Adrenal gland (tissue), 12 donors: ENCODE results near the gene FAM174A. TPM values are rescaled to one million over a fixed set of nuclear protein-coding genes. Genes with fewer than 3 reads are reported as not detected.

Experiments used
- DNase-seq, 7 donors: peaks; one replicate each; pipeline ENCODE4 v3.0.0-alpha.2; 2019 to 2020
- H3K27ac ChIP-seq, 5 donors: fragments of 200-600 bp; sonication (generic) in 4 of 5; 1 replicate in 3 of 5; 2 replicates in 2 of 5; pipeline versions ENCODE4 v1.5.1 to v1.8.0; 2016 to 2020; ENCODE audit warnings: mild to moderate bottlenecking in 1 of 5
- H3K27me3 ChIP-seq: fragments of 200-600 bp; 2 replicates; pipeline ENCODE4 v1.8.0; 2021
- H3K36me3 ChIP-seq, 2 donors: fragments of 200-600 bp; replicated peaks in 1 of 2; 1 replicate in 1 of 2; 2 replicates in 1 of 2; pipeline versions ENCODE4 v1.5.1 to v1.8.0; 2018 to 2022
- H3K4me1 ChIP-seq, 2 donors: fragments of 200-600 bp; replicated peaks in 1 of 2; 1 replicate in 1 of 2; 2 replicates in 1 of 2; pipeline versions ENCODE4 v1.5.1 to v1.8.0; 2018 to 2021
- H3K4me3 ChIP-seq, 4 donors: fragments of 200-600 bp; sonication (generic) in 3 of 4; one replicate each; pipeline ENCODE4 v1.5.1; 2016 to 2018
- H3K9me3 ChIP-seq, 3 donors: fragments of 200-600 bp; sonication (generic) in 1 of 3; replicated peaks in 1 of 3; 1 replicate in 2 of 3; 2 replicates in 1 of 3; pipeline versions ENCODE4 v1.5.1 to v1.8.0; 2016 to 2021
- CTCF ChIP-seq, 6 experiments: fragments of 450-650 bp in 4 of 6; fragments of 200-600 bp in 2 of 6; sonication (generic) in 1 of 6; IDR thresholded peaks; 1 replicate in 5 of 6; 2 replicates in 1 of 6; pipeline versions ENCODE4 v1.5.1 to v1.8.0; 2016 to 2021; ENCODE audit warnings: antibody characterized with exemption in 6 of 6, mild to moderate bottlenecking in 2 of 6, moderate library complexity in 1 of 6
- POLR2A ChIP-seq, 2 donors: fragments of 450-650 bp; IDR thresholded peaks; one replicate each; pipeline ENCODE4 v1.6.1; 2017; ENCODE audit warnings: antibody characterized with exemption in 2 of 2, mild to moderate bottlenecking in 2 of 2, moderate library complexity in 1 of 2
- WGBS, 4 donors: extraction: QIAGEN DNeasy Blood & Tissue Kit in 2 of 4; methylation state at CpG; one replicate each; pipeline versions ENCODE4 v1.1.5 to v1.1.7; 2013 to 2017; 5-methylcytosine and 5-hydroxymethylcytosine counted together
- intact Hi-C, 2 donors: fragments of 100-400 bp; cut with DNase I; formaldehyde crosslinking; loops; one replicate each; pipeline versions ENCODE4 v1.14.1 to v1.15.0; 2022 to 2023
- polyA plus RNA-seq, 3 donors: library from polyadenylated mRNA; stranded (reverse); fragments of 200-250 nt in 2 of 3; fragments of 350-450 nt in 1 of 3; fragmentation: Illumina TruSeq in 1 of 3; extraction: RNeasy Lipid Tissue Mini Kit (QIAGEN cat#74804) in 1 of 3; gene quantifications; one replicate each; pipeline ENCODE4 v1.2.3, GENCODE V29; 2013 to 2014
- total RNA-seq, 9 donors: library from RNA; depleted of rRNA in 4 of 9; stranded (reverse); fragments of >200 nt in 4 of 9; fragments of 120-200 nt in 1 of 9; fragmentation: NEBNext Ultra II Directional in 1 of 9; extraction: Animal tissue kit (Norgen Biotek cat#: 25700) in 1 of 9; gene quantifications; one replicate each; pipeline versions ENCODE4 v1.1.0 to v1.2.4, GENCODE V29; 2013 to 2023
- donor health status: healthy with polysubstance abuse.
- donor health status: Bipolar disorder and iron deficiency.
- donor health status: DM: yes; HTN: yes; CAD: no.
- donor health status: DM: no; HTN: no; CAD: no.
- donor health status: DM: no; HTN: no; CAD: no.
- donor health status: DM: yes; HTN: yes; CAD: no.

FAM174A gene
- total and polyA plus RNA-seq, 12 donors = 10.9 to 109 (median 27.2) TPM

- intact Hi-C loops = no loop called here
- DNase-seq = no peak
- Histone ChIP-seq H3K9me3 (no peaks in the 10 kb centered on the region), H3K27me3 (no peaks in the 10 kb centered on the region), H3K4me1 (no peaks in the 10 kb centered on the region), H3K36me3 (no peaks in the 10 kb centered on the region), H3K27ac (no peak overlapping the region), H3K4me3 (no peak overlapping the region)
- no peak for TF ChIP-seq POLR2A (IDR thresholded peaks at IDR 0.05)
- no peak for TF ChIP-seq CTCF (IDR thresholded peaks at IDR 0.05)
- WGBS, 4 donors = 89 to 96% (median 94%) methylated on average over 1 of the region's 1 CpG
Observed at GRCh38 chr5:100577506-100577905, 42.3 kb downstream of the FAM174A start.

GRCh38 chr5:100584069-100584468 is 48.9 kb downstream of the FAM174A start:
- 57 to 76% (median 61%) methylated on average over 1 of the region's 1 CpG for WGBS, 4 donors
- Histone ChIP-seq H3K27me3 (no peaks in the 10 kb centered on the region), H3K4me3 (no peak overlapping the region), H3K27ac (no peak overlapping the region), H3K36me3 (no peaks in the 10 kb centered on the region), H3K4me1 (no peaks in the 10 kb centered on the region), H3K9me3 (no peaks in the 10 kb centered on the region)
- intact Hi-C loops = no loop called here
- DNase-seq = no peak
- TF ChIP-seq POLR2A (IDR thresholded peaks at IDR 0.05) (no peak), CTCF (IDR thresholded peaks at IDR 0.05) (no peak)

- H3K9me3 ChIP-seq = no peaks in the 10 kb centered on the region
- TF ChIP-seq CTCF (IDR thresholded peaks at IDR 0.05) (no peak), POLR2A (IDR thresholded peaks at IDR 0.05) (no peak)
- WGBS, 4 donors = 89 to 98% (median 95%) methylated on average over 5 of the region's 5 CpGs
Observed at GRCh38 chr5:100584889-100585288, 49.7 kb downstream of the FAM174A start.

GRCh38 chr5:100590867-100591266 is 55.7 kb downstream of the FAM174A start:
- 80 to 98% (median 96%) methylated on average over 1 of the region's 1 CpG for WGBS, 4 donors
- no peaks in the 10 kb centered on the region for H3K36me3 ChIP-seq
- no peaks in the 10 kb centered on the region for H3K9me3 ChIP-seq
- H3K4me1 ChIP-seq = no peaks in the 10 kb centered on the region
- intact Hi-C loops = no loop called here
- no peak overlapping the region for H3K27ac ChIP-seq
- DNase-seq = no peak
- H3K4me3 ChIP-seq = no peak overlapping the region
- no peaks in the 10 kb centered on the region for H3K27me3 ChIP-seq
- no peak for TF ChIP-seq POLR2A (IDR thresholded peaks at IDR 0.05)
- TF ChIP-seq CTCF (IDR thresholded peaks at IDR 0.05) = no peak

More at GRCh38 chr5:100584889-100585288, 49.7 kb downstream of the FAM174A start:
- Histone ChIP-seq H3K4me1 (no peaks in the 10 kb centered on the region), H3K4me3 (no peak overlapping the region), H3K27ac (no peak overlapping the region), H3K36me3 (no peaks in the 10 kb centered on the region), H3K27me3 (no peaks in the 10 kb centered on the region)
- intact Hi-C loops = no loop called here
- no peak for DNase-seq
